DMS 273 (cell line): Measurements from ENCODE around the gene UMODL1.

Experiments
- DNase-seq: peaks from one replicate; lab custom pipeline; 2025; ENCODE audit not compliant: unreplicated experiment; lab: John Stamatoyannopoulos, UW

UMODL1 gene

DNA sequence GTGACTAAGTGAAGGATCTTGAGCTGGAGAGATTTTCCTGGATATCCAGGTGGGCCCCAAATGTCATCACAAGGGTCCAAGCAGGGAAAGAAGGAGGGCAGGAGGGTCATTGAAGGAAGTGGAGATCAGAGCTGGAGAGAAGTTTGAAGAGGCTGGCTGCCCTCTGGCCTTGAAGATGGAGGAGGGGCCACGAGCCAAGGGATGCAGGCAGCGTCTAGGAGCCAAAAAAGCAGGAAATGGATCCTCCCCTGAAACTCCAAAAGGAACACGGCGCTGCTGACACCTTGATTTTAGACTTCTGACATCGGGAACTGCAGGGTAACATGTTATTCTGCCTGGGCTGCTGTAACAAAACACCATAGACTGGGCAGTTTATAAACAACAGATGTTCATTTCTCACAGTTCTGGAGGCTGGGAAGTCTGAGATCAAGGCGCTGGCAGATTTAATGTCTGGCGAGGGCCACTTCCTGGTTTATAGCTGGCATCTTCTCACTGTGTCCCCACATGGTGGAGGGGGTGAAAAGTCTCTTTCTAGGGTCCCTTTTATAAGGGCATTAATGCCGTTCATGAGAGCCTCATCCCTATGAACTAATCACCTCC is 32.2 kb upstream of the UMODL1 start:
- DNase-seq = peak; percentile 95

- DNase-seq = peak; percentile 87
Measured at GRCh38 chr21:42039470-42039901, 31.6 kb upstream of the UMODL1 start.

- peak; percentile 71 for DNase-seq
Measured at GRCh38 chr21:42039911-42040351, 31.2 kb upstream of the UMODL1 start.

GRCh38 chr21:42040411-42041180 is 30.5 kb upstream of the UMODL1 start:
- DNase-seq = no peak

- DNase-seq = no peak
Measured at GRCh38 chr21:42041246-42041645, 29.9 kb upstream of the UMODL1 start.

GRCh38 chr21:42041711-42042110 is 29.4 kb upstream of the UMODL1 start:
- no peak for DNase-seq

DNA sequence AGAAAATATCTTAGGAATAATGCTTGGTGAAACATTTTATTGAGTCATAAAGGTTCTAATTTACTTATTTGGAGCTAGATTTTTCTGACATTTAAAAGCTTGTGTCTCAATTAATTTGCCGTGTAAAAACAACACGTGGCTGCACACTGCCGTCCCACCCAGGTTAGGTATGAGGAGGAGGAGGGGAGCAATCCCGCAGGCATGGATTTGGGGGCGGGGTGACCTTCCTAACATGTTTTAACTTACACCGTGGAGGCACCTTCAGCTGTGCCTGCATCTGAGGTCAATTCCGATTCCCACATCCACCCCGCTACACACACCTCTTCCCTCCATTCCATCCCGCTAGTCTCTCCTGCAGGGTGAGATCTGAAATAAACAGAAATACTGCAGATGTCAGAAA is 28.5 kb upstream of the UMODL1 start:
- peak; percentile 21 for DNase-seq

DNA sequence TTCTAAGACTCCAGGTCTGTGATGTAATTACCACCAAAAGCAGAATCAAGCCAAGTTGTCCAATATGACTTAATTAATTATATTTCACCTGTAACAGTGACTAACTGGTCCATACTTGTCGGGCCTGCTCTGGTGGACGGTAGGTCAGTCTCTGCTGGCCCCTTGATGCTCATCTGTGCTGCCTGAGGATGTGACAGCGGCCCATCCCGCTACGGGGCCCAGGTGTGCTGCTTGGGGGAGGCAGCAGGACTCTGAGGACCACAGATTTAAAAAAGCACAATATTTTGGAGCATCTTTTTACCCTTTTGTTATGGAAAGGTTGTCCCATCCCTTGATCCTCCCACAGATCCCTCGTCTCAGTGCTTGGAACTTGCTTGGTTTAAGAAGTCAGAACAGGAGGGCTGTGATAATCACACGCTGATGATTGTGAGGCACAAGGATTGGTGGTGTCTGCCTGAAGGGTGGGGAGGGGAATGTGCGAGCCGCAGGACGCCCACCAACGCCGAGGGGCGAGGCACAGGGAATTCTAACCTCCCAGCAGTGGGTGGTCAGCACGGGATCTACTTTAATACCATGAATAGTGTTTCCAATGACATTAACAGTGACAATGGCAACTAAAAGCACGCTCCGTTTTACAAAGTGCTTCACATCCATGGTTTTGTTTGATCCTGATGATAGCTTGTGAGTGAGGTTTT is 27.8 kb upstream of the UMODL1 start:
- DNase-seq = no peak

DNA sequence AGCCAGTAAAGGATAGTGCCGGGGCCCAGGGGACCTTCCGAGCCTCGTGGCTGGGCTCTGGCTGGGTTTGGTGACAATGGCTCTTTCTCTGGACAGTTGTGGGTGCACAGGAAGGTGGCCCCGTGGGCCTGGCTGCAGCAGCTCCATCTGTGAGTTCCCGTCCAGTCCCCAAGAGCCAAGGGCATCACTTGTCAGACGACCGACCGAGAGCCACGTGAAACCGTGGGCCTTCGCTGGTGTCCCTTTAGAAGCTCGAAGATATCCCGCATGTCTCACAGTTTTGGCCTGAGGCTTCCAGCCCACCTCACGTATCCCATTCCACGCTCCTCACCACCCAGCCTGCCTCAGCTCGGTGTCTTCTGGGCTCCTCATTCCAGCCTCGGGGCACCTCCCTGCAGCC is 27.2 kb upstream of the UMODL1 start:
- DNase-seq = no peak

- DNase-seq = no peak
Measured at GRCh38 chr21:42044871-42045495, 26.1 kb upstream of the UMODL1 start.

DNA sequence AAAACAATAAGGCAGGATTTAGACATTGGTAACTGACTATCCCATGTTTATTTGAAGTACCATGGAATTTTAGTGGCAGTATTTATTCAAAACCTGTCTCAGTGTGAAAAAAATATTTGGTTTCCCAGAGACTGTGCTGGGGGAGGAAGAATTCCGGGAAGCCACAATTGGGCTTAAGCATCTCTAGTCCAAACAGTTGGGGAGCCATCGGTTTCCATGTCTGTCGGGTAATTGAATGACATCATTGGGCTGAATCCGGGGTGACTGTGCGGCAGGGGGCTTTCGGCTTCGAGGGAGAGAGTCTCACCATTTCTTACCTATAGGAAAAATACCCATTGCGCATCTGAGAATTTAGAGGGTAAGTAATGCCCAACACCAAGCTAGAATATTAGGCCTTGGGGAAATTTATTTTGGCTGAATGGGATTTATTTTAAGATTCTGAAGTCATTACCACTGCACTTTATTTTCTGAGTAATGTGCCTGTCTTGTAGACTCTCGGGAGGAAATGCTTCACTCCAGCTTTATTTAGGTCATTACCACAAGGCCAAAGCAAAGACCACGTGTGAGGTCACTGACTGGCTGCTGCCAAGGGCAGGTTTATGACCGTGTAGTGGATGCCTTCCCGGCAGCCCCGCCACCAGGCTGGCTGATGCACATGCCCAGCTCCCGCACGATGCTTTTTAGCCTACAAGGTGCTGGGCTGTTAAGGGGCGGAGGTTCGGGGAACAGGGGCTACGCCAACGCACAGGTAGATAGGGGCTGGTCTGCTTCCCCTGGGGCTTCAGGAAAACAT is 23.1 kb upstream of the UMODL1 start:
- DNase-seq = no peak

GRCh38 chr21:42048870-42049577 is 22.1 kb upstream of the UMODL1 start:
- no peak for DNase-seq

DNA sequence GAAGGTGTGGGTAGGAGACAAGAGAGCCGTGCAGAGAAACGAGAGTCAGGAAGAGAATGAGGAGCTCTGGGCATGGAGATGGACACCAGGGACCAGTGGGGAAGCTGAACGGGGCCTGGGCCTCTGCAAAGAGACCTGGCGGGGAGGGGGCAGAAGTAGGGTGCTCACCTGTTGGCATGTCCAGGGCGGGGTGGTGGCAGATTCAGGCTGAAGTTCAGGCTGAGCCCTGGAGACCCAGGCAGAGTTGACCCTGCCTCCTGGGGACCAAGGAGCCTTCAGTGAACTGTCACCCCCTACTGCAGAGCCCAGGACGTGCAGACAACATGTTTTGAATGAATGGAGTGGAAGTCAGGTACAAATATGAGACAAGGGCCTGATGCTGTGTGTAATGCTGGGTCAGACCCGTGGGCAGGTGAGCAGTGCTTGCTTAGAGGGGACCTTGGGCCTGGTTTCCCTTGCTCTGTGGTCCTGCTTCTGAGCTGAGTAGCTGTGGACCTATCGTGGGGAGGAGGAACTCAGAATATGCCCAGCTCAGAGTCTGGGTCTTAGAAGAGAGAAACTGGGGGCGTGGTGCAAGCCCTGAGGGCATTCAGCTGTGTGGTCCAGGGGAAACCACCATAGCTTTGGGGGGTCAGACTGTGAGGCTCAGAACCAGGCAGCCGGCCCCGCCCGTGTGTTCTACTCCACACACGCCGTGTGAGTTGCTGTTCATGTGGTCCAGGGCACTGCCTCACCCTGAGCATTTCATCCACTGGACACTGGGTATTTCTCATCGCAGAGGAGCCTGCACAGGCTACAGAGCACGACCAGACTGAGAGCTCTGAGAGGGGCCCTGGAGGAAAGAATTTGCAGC is 21.3 kb upstream of the UMODL1 start:
- no peak for DNase-seq

DNA sequence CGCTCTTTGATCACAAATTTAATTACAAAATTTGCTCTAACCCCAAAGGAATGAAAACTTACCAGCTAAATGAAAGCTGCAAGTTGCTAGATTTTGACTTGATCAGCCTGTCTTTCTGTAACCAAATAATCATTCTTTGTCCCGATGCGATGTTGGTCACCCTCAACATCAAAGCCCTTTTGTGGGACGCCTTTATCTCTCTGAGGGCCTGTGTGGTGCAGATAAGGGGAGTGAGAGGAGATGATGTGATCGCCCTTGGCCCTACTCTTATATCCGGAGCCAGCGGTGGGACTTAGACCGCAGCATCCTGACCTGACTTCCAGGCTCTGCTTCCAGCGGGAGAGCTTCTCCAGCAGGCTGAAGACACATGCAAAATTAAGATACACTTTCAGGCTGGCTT is 19.3 kb upstream of the UMODL1 start:
- DNase-seq = no peak

- no peak for DNase-seq
Measured at GRCh38 chr21:42055425-42055824, 15.7 kb upstream of the UMODL1 start.

- DNase-seq = no peak
Measured at GRCh38 chr21:42056468-42056867, 14.6 kb upstream of the UMODL1 start.

- DNase-seq = no peak
Measured at GRCh38 chr21:42056996-42057689, 14.0 kb upstream of the UMODL1 start.

GRCh38 chr21:42057851-42058437 is 13.2 kb upstream of the UMODL1 start:
- no peak for DNase-seq
